HTERT RPE-1 (cell line): Measurements from ENCODE around the gene SPPL3.
"Not testable (repeated sequence)": the region's sequence is repeated elsewhere in the genome, so short reads cannot be mapped to it uniquely, and the experiment has no call there.

Experiments
- in situ Hi-C: fragments of 300-500 bp; cut with MboI; formaldehyde crosslinking; loops from 4 replicates; pipeline ENCODE4 v1.14.3; 2020; ENCODE audit warnings: low sequenced_read_pairs

Gene SPPL3

DNA sequence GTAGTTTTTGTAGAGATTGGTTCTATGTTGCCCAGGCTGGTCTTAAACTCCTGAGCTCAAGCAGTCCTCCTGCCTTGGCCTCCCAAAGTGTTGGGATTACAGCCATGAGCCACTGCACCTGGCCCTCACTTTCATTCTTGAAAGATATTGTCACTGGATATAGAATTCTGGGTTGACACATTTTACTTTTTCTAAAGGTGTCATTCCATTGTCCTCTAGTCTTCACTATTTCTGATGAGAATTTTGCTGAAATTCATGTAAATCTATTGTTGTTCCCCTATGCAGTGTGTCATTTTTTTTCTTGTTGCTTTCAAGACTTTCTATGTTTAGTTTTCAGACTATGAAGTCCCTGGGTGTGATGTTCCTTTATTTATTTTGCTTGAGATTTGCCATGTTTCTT lies 149.4 kb downstream of the SPPL3 start:
- in situ Hi-C loops, result no loop called here

DNA sequence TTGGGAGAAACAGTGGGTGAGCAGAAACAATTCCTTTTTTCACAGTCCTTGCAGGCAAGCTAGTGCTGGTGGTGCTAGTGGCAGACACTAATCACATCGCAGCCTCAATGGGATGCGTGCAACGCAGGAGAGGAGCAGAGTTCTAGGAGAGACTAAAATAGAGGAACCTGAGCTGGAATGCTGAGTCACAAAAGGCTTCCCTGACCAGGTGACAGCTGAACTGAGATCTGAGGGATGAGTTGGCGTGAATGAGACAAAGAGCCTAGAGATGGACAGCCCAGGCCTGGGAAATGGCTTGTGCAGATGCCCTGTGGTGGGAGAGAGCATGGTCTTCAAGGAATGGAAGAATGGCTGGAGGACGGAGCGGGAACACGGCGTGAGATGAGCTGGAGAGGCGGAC lies 152.8 kb downstream of the SPPL3 start:
- in situ Hi-C loops, result no loop called here

DNA sequence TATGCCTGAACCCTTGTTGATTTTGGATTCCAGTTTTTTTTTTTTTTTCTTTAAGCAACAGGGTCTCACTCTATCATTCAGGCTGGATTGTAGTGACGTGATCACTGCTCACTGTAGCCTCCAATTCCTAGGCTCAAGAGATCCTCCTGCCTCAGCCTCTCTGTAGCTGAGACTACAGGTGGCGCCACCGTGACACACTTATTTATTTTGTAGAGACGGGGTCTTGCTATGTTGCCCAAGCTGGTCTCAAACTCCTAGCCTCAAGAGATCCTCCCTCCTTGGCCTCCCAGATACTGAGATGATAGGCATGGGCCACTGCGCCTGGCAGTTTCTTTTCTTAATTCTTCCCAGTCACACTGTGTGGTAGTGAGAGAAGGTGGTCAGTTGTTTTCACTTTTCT lies 153.4 kb downstream of the SPPL3 start:
- in situ Hi-C loops, result no loop called here

DNA sequence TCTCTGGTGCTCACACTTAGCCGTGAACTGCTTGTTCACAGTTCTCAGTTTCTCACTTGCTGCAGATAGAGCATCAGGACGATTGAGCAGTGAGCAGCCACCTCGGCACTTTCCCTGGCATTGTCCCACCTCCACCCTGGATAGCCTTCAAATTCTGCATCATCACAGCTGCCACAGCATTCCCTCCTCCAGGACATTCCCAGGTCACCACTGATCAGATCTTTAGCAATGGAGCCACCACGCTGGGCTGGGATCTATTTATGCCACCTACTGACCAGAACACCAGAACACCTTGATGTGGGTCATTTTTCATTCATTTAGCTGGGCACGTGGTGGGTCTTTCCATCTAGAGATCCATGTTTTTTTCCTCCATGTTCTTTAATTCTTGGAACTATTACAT lies 154.9 kb downstream of the SPPL3 start:
- in situ Hi-C loops, result no loop called here

DNA sequence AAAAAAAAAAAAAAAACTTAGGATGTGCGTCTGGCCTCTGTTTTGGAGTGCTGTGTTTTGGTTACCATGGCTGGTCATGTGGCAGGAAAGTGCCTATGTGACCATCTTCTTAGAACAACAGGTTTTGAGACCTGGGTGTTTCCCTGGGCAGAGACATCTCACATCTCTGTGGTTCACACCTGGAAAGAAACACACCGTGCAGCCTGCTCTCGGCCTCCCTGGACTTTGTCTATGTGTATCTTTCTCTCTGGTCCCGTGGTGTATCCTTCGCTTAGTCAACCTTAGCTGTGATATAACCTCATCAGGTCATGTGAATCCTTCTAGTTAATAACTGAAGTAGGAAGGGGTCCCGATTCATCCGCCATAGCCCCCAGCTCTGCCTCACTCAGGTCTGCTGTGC lies 155.9 kb downstream of the SPPL3 start:
- in situ Hi-C loops, result no loop called here

DNA sequence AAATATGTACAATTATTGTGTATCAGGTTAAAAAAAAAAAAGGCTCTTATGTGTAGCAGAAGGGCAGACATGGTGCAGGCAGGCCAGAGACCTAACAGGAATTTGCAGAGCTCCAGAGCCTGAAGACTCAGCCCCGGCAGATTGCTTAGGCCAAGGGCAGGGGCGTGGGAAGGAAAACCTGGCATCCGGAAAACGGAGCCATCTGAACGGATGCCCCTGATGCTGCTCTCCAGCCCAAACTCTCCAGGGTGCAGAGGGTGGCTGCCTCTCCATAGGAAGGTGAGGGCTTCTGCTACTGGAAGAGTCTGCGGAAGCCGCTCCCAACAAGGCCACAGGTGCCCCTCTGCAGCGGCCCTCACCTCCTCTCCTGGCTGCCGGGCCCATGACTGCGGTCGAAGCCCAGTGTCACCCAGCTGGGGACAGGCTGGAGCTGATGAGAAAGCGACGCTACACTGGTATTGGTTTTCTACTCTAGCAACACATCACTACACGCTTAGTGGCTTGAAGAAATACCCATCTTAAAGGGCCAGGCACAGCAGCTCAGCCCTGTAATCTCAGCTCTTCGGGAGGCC lies 159.2 kb downstream of the SPPL3 start:
- in situ Hi-C loops, result no loop called here

DNA sequence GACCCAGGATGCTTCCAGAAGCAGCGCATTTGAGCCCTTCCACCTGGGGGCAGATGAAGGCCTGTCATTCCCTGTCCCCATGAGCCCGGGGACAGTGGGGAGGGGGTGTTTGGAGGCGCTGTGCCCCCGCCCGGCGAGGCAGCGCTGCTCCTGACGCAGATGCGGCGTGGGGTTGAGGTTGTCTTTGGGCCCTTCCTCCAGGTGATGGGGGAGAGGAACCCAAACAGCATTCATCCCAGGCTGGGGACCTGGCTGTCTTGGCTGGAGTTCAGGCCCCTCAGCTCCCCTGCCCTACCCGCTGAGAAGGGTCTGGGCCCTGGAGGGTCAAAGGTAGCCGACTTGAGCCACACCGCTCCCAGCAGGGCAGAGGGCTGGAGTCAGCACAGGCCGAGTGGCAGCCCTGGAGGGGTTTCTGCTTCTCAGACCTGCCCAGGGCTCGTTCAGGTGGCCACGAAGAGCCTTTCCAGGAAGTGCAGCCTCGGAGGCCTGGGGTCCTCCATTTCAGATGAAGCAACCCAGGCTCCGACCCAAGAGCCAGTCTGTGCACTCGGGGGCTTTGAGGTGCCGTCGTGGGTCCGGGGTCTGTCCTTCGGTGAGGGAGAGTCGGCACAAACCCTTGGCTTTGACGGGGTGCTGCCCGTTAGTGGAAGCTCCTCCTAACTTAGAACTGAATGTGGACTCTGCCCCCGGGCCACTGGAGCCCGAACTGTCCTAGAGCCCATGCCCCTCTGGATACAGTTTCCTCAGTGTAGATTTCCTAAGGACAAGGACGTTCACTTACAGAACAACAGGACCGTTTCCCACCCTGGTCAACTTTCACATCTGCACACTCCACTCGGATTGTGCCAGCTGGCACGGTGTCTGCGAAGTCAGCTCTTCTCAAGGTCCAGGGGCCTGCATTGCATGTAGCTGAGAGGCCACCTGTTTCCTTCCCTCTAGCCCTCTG lies 162.4 kb downstream of the SPPL3 start:
- in situ Hi-C loops, result no loop called here

DNA sequence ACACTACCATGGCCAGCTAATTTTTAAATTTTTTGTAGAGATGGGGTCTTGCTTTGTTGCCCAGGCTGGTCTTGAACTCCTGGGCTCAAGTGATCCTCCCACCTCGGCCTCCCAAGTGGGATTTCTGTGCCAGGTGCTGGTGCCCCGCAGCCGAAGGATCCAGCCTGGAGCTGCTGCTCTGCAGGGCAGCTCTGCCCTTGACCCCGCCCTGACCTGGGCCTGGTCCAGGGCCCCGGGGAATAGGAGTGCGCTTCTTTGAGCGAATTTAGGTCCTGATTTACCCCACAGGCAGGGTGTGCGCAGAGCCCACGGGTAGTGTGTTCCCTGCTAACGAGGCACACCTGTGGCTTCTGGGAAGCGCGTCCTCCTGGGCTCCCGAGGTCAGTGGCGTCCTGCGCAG lies 163.3 kb downstream of the SPPL3 start:
- in situ Hi-C loops, result no loop called here

DNA sequence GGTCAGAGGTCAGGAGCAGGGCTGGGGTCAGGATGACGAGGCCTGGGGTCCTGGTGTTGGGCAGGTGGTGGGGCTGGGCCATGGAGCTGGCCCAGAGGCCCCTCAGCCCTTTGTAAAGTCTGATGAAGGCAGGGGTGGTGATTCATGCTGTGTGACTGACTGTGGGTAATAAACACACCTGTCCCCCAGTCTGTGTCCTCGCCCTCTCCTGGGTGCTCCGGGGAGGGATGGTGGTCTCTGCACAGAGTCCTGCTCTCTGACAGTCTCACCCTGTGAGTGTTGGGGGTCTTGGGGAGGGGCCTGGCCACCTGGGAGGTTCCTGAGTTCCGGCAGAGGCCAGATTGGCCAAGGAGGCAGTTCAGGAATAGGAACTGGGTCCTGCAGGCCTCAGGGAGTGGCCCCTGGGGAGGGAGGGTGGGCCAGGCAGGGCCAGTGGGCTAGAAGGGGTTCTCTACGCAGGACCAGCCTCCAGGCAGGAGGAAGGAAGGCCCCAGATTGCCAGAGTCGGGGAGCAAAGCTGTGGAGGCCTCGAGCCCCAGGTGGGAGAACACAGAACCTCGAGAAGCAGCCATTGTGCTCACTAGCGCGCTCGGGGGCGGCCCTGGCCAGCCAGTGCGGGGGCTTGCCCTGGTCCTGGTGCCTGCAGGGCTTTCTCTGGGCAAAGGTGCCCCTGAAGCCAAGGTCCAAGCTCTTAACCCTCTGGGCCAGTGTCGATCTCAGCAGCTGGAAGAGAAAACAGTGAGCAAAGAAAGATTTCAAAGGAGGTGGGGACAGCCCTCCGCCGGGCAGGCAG lies 164.1 kb downstream of the SPPL3 start:
- in situ Hi-C loops, result no loop called here

DNA sequence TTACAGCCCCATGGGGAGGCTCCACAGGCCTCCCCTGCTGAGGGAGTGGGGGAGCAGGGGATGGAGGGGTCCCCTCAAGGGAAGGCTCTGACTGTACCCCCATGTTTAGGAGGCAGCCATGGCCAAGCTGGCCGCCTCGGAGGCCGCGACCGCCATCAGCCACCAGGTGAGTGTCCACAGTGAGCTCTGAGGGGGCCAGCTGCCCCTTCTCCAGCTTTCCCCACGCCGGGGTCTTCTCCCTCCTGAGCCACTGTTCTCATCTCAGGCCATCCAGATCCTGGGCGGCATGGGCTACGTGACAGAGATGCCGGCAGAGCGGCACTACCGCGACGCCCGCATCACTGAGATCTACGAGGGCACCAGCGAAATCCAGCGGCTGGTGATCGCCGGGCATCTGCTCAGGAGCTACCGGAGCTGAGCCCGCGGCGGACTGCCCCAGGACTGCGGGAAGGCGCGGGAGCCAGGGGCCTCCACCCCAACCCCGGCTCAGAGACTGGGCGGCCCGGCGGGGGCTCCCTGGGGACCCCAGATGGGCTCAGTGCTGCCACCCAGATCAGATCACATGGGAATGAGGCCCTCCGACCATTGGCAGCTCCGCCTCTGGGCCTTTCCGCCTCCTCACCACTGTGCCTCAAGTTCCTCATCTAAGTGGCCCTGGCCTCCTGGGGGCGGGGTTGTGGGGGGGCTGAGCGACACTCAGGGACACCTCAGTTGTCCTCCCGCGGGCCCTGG lies 165.0 kb downstream of the SPPL3 start:
- in situ Hi-C loops, result no loop called here

DNA sequence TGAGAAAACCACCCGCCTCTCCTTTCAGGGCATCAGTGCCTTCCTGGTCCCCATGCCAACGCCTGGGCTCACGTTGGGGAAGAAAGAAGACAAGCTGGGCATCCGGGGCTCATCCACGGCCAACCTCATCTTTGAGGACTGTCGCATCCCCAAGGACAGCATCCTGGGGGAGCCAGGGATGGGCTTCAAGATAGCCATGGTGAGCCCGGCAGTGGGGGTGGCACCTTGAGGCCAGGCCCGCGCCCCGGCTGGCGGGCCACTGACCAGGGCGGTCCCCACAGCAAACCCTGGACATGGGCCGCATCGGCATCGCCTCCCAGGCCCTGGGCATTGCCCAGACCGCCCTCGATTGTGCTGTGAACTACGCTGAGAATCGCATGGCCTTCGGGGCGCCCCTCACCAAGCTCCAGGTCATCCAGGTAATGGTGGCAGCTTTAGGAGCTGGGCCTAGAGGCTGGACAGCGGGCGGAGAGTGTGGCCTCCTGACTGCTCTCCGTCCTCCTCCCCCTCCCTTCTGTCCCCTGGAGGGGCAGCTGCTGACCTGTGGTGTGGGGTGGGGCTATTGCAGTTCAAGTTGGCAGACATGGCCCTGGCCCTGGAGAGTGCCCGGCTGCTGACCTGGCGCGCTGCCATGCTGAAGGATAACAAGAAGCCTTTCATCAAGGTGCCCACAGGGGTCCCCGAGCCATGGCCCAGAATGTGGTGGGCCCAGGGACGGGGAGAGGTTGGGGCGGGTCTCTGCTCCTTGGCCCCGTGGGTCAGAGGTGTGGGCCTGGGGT lies 165.7 kb downstream of the SPPL3 start:
- in situ Hi-C loops, result no loop called here

DNA sequence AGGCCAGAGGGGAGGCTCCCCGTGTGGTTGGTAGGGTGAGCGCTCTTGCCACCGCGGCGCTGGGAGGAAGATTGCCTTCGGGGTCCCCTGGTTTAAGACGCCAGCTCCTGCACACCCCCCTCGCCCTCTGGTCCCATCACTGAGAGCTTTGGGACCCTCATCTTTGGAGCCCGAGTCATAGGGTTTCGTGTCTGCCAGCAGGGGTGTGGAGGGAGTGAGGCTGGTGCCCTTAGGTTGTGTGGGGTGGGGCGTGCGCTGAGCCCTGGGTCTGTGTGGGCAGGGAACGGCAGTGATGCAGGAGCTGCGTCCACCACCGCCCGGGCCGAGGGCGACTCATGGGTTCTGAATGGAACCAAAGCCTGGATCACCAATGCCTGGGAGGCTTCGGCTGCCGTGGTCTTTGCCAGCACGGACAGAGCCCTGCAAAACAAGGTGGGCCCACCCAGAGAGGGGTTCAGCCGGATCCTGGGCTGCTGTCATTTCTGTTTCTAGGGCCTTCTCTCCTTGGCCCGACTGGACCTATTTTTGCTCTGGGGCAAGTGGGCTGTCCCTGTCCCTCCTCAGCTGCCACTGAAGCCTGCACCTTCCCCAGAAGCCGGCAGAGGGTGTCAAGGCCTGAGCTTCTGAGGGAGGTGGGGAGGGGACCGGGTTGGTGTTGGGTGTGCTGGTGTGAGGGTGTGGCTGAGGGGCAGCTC lies 166.5 kb downstream of the SPPL3 start:
- in situ Hi-C loops, result no loop called here

DNA sequence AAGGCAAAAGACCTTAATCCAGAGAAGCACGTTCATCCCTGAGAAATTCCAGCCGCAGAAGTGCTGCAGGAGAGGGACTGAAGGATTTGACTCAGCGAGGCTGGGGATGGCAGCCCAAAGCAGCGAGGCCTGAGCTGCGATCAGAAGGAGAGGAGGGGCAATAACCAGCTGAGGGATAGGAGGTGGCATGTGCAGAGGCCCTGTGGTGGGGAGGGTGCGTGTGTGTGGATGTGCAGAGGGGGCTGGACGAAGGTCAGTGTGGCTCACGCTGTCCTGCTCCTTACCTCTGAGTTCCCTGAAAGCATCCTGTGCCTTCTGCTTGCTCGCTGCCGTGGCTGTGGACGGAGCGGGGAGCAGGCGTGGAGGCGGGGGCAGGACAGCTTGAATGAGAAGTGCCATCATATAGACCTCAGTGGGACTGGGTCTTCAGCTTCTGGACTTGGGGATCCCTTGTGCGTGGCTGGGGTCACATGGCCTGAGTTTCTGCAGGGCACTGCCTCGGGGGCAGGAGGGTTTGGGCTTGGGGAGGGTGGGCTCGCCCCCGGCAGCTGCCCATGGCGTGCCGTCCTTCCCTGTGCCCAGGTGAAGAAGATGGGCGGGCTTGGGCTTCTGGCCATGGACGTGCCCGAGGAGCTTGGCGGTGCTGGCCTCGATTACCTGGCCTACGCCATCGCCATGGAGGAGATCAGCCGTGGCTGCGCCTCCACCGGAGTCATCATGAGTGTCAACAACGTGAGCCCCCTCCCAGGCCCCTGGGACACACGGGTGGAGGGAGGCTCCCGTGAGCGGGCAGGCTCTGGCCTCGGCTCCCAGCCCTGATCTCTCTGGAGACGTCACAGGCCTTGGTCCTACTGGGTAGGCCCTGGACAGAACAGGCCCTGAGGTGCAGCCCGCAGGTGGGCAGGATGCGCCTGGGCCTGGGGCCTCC lies 167.5 kb downstream of the SPPL3 start:
- in situ Hi-C loops, result no loop called here

DNA sequence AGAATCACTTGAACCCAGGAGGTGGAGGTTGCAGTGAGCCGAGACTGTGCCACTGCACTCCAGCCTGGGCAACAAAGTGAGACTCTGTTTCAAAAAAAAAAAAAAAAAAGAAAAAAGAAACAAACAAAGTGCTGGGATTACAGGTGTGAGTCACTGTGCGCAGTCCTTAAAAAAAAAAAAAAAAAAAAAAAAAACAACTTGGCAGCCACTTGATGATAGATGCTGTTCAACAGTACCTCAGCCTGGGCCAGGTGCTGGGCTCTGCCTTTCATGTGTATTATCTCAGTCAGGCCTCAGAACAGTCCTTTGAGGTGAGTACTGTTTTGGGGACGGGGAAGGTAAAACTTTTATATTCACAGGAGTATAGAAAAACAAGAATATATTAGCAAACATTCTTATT lies 169.0 kb downstream of the SPPL3 start:
- in situ Hi-C loops, result no loop called here

DNA sequence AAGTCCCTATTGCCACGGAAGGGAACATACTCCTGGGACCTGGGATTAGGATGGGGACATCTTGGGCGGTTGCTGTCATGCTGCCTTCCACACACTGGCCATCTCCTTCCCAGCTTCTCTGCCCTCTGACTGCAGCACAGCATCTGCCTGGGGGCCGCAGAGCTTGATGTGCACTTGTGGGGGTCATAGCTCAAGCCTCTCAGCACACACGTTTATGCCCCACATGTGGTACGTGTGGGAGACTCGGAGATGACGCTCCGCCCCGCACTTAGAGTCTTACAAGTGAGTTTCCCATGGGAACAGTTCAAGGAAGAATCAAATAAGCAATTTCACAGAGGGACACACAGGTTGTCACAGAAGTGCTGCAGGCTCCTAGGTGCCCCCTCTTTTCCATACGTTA lies 169.9 kb downstream of the SPPL3 start:
- in situ Hi-C loops, result no loop called here

DNA sequence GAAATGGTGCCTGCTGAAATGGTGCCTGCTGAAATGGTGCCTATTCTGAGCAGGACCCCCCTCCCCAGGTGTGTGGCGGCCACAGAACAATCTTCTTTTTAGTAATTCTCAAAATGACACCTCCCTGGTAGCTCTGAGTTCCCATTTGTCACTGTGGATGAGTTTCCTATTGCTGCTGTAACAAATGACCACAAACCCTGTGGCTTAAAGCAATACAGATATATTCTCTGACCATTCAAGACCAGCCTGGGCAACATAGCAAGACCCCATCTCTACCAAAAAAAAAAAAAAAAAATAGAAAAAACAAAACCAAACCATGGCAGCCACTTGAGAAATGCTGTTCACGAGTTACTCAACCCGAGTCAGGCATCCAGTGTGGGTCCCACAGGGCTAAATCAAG lies 170.6 kb downstream of the SPPL3 start:
- in situ Hi-C loops, result no loop called here

DNA sequence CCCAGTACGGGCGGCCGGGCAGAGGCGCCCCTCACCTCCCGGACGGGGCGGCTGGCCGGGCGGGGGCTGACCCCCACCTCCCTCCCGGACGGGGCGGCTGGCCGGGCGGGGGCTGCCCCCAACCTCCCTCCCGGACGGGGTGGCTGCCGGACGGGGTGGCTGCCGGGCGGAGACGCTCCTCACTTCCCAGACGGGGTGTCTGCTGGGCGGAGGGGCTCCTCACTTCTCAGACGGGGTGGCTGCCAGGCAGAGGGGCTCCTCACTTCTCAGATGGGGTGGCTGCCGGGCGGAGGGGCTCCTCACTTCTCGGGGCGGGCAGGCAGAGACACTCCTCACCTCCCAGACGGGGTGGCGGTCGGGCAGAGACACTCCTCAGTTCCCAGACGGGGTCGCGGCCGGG lies 172.0 kb downstream of the SPPL3 start:
- in situ Hi-C loops, result not testable (repeated sequence)

DNA sequence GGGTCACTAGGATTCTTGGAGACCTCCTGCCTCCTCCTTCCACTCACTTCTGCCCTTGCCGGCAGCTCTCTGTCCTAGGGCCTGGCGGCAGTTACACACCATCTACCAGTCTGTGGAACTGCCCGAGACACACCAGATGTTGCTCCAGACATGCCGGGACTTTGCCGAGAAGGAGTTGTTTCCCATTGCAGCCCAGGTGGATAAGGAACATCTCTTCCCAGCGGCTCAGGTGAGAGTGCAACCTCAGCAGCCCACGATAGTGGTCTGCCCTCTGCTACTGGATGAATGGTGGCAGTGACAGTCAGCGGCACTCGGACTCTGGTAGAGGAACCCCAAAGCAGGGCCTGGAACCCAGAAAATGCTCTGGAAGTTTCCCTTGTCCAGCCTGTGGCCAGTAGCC lies 177.2 kb downstream of the SPPL3 start:
- in situ Hi-C loops, result no loop called here

DNA sequence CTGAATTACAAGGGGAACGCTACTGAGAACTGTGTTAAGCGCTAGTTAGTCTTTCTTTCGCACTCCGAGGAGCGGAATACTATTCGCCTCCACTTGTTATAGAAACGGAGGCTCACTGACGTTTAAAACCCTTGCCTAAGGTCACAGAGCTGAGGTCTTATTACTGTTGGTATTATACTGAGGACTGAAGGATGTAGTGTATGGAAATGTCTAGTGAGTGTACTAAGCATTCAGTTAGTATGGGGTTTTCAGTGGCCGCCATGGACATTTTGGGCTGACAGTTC lies 177.7 kb downstream of the SPPL3 start:
- in situ Hi-C loops, result no loop called here
